Liver (tissue), 3 donors: ENCODE measurements around the gene LMX1B.

ENCODE experiments used
- CTCF ChIP-seq: fragments of 150-350 bp; IDR thresholded peaks from 2 replicates; pipeline ENCODE4 v1.5.1; 2017; ENCODE audit warnings: improper control_type of control experiment, low read depth, low read length; ENCODE audit not compliant: missing input control
- FOXA2 ChIP-seq: IDR thresholded peaks from 2 replicates; pipeline ENCODE4 v1.6.1; 2016; ENCODE audit warnings: antibody characterized with exemption
- GABPA ChIP-seq, 2 donors: IDR thresholded peaks in 1 of 2; conservative IDR thresholded peaks in 1 of 2; 2 replicates each; pipeline ENCODE4 v1.6.1; 2016; ENCODE audit warnings: antibody characterized with exemption in 2 of 2, mild to moderate bottlenecking in 1 of 2, moderate library complexity in 1 of 2
- MAX ChIP-seq: IDR thresholded peaks from 2 replicates; pipeline ENCODE4 v1.6.1; 2016; ENCODE audit warnings: antibody characterized with exemption
- RAD21 ChIP-seq, 2 donors: IDR thresholded peaks; 2 replicates each; pipeline ENCODE4 v1.6.1; 2016; ENCODE audit warnings: antibody characterized with exemption in 2 of 2, mild to moderate bottlenecking in 2 of 2
- REST ChIP-seq: IDR thresholded peaks from 2 replicates; pipeline ENCODE4 v1.6.1; 2016; ENCODE audit warnings: antibody characterized with exemption, mild to moderate bottlenecking
- TAF1 ChIP-seq: conservative IDR thresholded peaks from 2 replicates; pipeline ENCODE4 v1.6.1; 2016; ENCODE audit warnings: antibody characterized with exemption, mild to moderate bottlenecking
- YY1 ChIP-seq: IDR thresholded peaks from 2 replicates; pipeline ENCODE4 v1.6.1; 2016; ENCODE audit warnings: antibody characterized with exemption, mild to moderate bottlenecking
- donor health status: healthy.
- donor health status: healthy.

- TF ChIP-seq CTCF: no peak
- TF ChIP-seq MAX: no peak
- TF ChIP-seq GABPA (IDR thresholded peaks at IDR 0.05 in 1 of 2, conservative IDR thresholded peaks at IDR 0.05 in 1 of 2): no peak
- TF ChIP-seq RAD21 (IDR thresholded peaks at IDR 0.05): no peak
- no peak for TF ChIP-seq TAF1
- TF ChIP-seq FOXA2: no peak
- TF ChIP-seq YY1: no peak
- TF ChIP-seq REST: no peak
Measured at GRCh38 chr9:126700296-126700695, 86.6 kb downstream of the LMX1B start.
